Liver (tissue), 9 donors: Measurements from ENCODE around the gene ETF1. TPM values are rescaled to one million over a fixed set of nuclear protein-coding genes. Genes with fewer than 3 reads are reported as not detected.
"Not testable (repeated sequence)": the region's sequence is repeated elsewhere in the genome, so short reads cannot be mapped to it uniquely, and the experiment has no call there.

ENCODE experiments used
- DNase-seq: peaks from one replicate; pipeline ENCODE4 v3.0.0-alpha.2; 2017; ENCODE audit warnings: low spot score
- H3K27ac ChIP-seq, 2 donors: one replicate each; pipeline ENCODE4 v1.7.0; 2013; ENCODE audit warnings: inconsistent platforms in 2 of 2, low read length in 2 of 2, control low read depth in 1 of 2, low read depth in 1 of 2, mild to moderate bottlenecking in 1 of 2
- H3K27me3 ChIP-seq, 4 donors: one replicate each; pipeline versions ENCODE4 v1.6.1 to v1.7.0; 2013; ENCODE audit warnings: low read length in 3 of 4, inconsistent platforms in 1 of 4, mild to moderate bottlenecking in 1 of 4, moderate library complexity in 1 of 4; ENCODE audit not compliant: control insufficient read depth in 4 of 4, insufficient read depth in 4 of 4
- H3K36me3 ChIP-seq, 4 donors: one replicate each; pipeline versions ENCODE4 v1.6.1 to v1.7.0; 2013; ENCODE audit warnings: low read length in 3 of 4, mild to moderate bottlenecking in 3 of 4, low read depth in 1 of 4, moderate library complexity in 1 of 4; ENCODE audit not compliant: control insufficient read depth in 4 of 4, insufficient read depth in 3 of 4
- H3K4me1 ChIP-seq, 4 donors: one replicate each; pipeline versions ENCODE4 v1.6.1 to v1.7.0; 2013; ENCODE audit warnings: low read length in 3 of 4, mild to moderate bottlenecking in 3 of 4, moderate library complexity in 1 of 4; ENCODE audit not compliant: control insufficient read depth in 4 of 4, insufficient read depth in 4 of 4
- H3K4me3 ChIP-seq, 3 donors: one replicate each; pipeline versions ENCODE4 v1.6.1 to v1.7.0; 2013; ENCODE audit warnings: low read length in 3 of 3, control low read depth in 1 of 3, low read depth in 1 of 3, mild to moderate bottlenecking in 1 of 3
- H3K9ac ChIP-seq, 2 donors: one replicate each; pipeline ENCODE4 v1.7.0; 2013; ENCODE audit warnings: low read length in 2 of 2, mild to moderate bottlenecking in 2 of 2, moderate library complexity in 2 of 2, control low read depth in 1 of 2, low read depth in 1 of 2
- H3K9me3 ChIP-seq, 4 donors: one replicate each; pipeline versions ENCODE4 v1.6.1 to v1.7.0; 2013; ENCODE audit warnings: low read length in 3 of 4; ENCODE audit not compliant: control insufficient read depth in 4 of 4
- EGR1 ChIP-seq, 2 donors: IDR thresholded peaks; 2 replicates each; pipeline ENCODE4 v1.6.1; 2016 to 2018; ENCODE audit warnings: antibody characterized with exemption in 2 of 2, low read depth in 2 of 2
- FOXA1 ChIP-seq: IDR thresholded peaks from 2 replicates; pipeline ENCODE4 v1.6.1; 2016; ENCODE audit warnings: antibody characterized with exemption
- GABPA ChIP-seq, 2 donors: IDR thresholded peaks in 1 of 2; conservative IDR thresholded peaks in 1 of 2; 2 replicates each; pipeline ENCODE4 v1.6.1; 2016; ENCODE audit warnings: antibody characterized with exemption in 2 of 2, mild to moderate bottlenecking in 1 of 2, moderate library complexity in 1 of 2
- HNF4A ChIP-seq, 2 donors: conservative IDR thresholded peaks; 2 replicates each; pipeline ENCODE4 v1.6.1; 2016; ENCODE audit warnings: antibody characterized with exemption in 2 of 2, mild to moderate bottlenecking in 2 of 2
- HNF4G ChIP-seq: IDR thresholded peaks from 2 replicates; pipeline ENCODE4 v1.6.1; 2016; ENCODE audit warnings: antibody characterized with exemption
- JUND ChIP-seq, 2 donors: IDR thresholded peaks; 2 replicates each; pipeline ENCODE4 v1.6.1; 2016; ENCODE audit warnings: antibody characterized with exemption in 2 of 2
- SP1 ChIP-seq: IDR thresholded peaks from 2 replicates; pipeline ENCODE4 v1.6.1; 2018; ENCODE audit warnings: antibody characterized with exemption, mild to moderate bottlenecking
- TAF1 ChIP-seq: conservative IDR thresholded peaks from 2 replicates; pipeline ENCODE4 v1.6.1; 2016; ENCODE audit warnings: antibody characterized with exemption, mild to moderate bottlenecking
- YY1 ChIP-seq: IDR thresholded peaks from 2 replicates; pipeline ENCODE4 v1.6.1; 2016; ENCODE audit warnings: antibody characterized with exemption, mild to moderate bottlenecking
- ZBTB33 ChIP-seq: IDR thresholded peaks from 2 replicates; pipeline ENCODE4 v1.6.1; 2016; ENCODE audit warnings: antibody characterized with exemption
- WGBS: extraction: QIAGEN DNeasy Blood & Tissue Kit; methylation state at CpG from one replicate; pipeline ENCODE4 v1.1.7; 2013; 5-methylcytosine and 5-hydroxymethylcytosine counted together
- polyA plus RNA-seq, 2 donors: library from polyadenylated mRNA; stranded (reverse) in 1 of 2; unstranded in 1 of 2; fragments of 200-250 nt in 1 of 2; fragments of >200 nt in 1 of 2; fragmentation: Nextera tagmentation in 1 of 2; extraction: Ambion mirVana in 1 of 2; gene quantifications; one replicate each; pipeline versions ENCODE4 v1.2.1 to v1.2.3, GENCODE V29; 2013 to 2015
- total RNA-seq, 2 donors: library from RNA; depleted of rRNA; stranded (reverse); fragments of >200 nt; gene quantifications; one replicate each; pipeline ENCODE4 v1.2.3, GENCODE V29; 2014
- TF ChIP-seq, protein P1 (sequence below): IDR thresholded peaks from 2 replicates; pipeline ENCODE4 v1.6.1; 2016; ENCODE audit warnings: antibody characterized with exemption
- TF ChIP-seq, protein P2 (sequence below): IDR thresholded peaks from 2 replicates; pipeline ENCODE4 v1.6.1; 2016; ENCODE audit warnings: antibody characterized with exemption, mild to moderate bottlenecking
- donor health status: healthy.
- donor health status: healthy.
- donor health status: healthy.
- donor health status: healthy.
- donor health status: healthy.

ETF1 gene
- total and polyA plus RNA-seq, 4 donors: 21.7 to 39.7 (median 31.1) TPM

DNA sequence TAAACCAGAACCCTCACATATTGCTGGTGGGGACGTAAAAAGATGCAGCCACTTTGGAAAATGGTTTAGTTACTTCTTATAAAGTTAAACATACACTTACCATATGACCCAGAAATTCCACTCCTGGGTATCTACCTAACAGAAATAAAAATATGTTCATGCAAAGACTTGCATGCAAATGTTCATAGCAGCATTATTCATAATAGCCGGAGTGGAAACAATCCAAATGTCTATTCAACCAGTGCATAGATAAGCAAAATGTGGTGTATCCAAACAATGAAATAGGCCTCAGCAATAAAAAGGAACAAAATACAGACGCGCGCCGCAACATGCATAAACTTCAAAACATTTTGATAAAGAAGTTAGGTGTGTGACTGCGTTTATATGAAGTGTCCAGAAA lies 66.1 kb downstream of the ETF1 start:
- no peak overlapping the region for H3K27ac ChIP-seq
- WGBS: 90% methylated on average over 7 of the region's 7 CpGs
- H3K9ac ChIP-seq: no peak overlapping the region
- no peaks in the 10 kb centered on the region for H3K27me3 ChIP-seq
- H3K9me3 ChIP-seq: no peaks in the 10 kb centered on the region
- H3K4me3 ChIP-seq: no peak overlapping the region
- DNase-seq: no peak
- TF ChIP-seq GABPA (IDR thresholded peaks at IDR 0.05 in 1 of 2, conservative IDR thresholded peaks at IDR 0.05 in 1 of 2) (no peak), YY1 (no peak), ZBTB33 (no peak), HNF4A (conservative IDR thresholded peaks at IDR 0.05) (no peak), SP1 (no peak), JUND (IDR thresholded peaks at IDR 0.05) (no peak), TAF1 (no peak), FOXA1 (no peak), HNF4G (no peak)
- TF ChIP-seq, protein P1, sequence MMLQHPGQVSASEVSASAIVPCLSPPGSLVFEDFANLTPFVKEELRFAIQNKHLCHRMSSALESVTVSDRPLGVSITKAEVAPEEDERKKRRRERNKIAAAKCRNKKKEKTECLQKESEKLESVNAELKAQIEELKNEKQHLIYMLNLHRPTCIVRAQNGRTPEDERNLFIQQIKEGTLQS: no peak
- TF ChIP-seq, protein P2, sequence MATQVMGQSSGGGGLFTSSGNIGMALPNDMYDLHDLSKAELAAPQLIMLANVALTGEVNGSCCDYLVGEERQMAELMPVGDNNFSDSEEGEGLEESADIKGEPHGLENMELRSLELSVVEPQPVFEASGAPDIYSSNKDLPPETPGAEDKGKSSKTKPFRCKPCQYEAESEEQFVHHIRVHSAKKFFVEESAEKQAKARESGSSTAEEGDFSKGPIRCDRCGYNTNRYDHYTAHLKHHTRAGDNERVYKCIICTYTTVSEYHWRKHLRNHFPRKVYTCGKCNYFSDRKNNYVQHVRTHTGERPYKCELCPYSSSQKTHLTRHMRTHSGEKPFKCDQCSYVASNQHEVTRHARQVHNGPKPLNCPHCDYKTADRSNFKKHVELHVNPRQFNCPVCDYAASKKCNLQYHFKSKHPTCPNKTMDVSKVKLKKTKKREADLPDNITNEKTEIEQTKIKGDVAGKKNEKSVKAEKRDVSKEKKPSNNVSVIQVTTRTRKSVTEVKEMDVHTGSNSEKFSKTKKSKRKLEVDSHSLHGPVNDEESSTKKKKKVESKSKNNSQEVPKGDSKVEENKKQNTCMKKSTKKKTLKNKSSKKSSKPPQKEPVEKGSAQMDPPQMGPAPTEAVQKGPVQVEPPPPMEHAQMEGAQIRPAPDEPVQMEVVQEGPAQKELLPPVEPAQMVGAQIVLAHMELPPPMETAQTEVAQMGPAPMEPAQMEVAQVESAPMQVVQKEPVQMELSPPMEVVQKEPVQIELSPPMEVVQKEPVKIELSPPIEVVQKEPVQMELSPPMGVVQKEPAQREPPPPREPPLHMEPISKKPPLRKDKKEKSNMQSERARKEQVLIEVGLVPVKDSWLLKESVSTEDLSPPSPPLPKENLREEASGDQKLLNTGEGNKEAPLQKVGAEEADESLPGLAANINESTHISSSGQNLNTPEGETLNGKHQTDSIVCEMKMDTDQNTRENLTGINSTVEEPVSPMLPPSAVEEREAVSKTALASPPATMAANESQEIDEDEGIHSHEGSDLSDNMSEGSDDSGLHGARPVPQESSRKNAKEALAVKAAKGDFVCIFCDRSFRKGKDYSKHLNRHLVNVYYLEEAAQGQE: no peak
- H3K36me3 ChIP-seq: no peaks in the 10 kb centered on the region
- peaks cover 0 to 2% (median 0%) of the 10 kb centered on the region in 4 donors for H3K4me1 ChIP-seq

DNA sequence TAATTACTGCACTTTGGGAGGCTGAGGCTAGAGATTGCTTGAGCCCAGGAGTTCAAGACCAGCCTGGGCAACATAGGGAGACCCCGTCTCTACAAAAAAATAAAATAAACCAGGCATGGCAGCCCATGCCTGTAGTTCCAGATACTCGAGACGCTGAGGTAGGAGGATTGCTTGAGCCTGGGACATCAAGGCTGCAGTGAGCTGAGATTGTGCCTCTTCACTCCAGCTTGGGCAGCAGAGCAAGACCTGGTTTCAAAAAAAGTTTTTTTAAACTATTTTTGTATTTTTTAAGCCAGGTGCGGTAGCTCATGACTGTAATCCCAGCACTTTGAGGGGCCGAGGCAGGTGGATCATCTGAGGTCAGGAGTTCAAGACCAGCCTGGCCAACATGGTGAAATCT lies 69.9 kb downstream of the ETF1 start:
- not testable (repeated sequence) for H3K27ac ChIP-seq, H3K9ac ChIP-seq, H3K4me1 ChIP-seq, H3K9me3 ChIP-seq, DNase-seq, H3K27me3 ChIP-seq, H3K36me3 ChIP-seq, H3K4me3 ChIP-seq
- WGBS: 96% methylated on average over 5 of the region's 5 CpGs

GRCh38 chr5:138472353-138472752 lies 70.7 kb downstream of the ETF1 start:
- Histone ChIP-seq H3K4me3 (no peak overlapping the region), H3K36me3 (peaks cover 2 to 10% (median 7%) of the 10 kb centered on the region in 4 donors), H3K27me3 (no peaks in the 10 kb centered on the region), H3K9ac (no peak overlapping the region), H3K27ac (no peak overlapping the region), H3K4me1 (peaks cover 0 to 13% (median 5%) of the 10 kb centered on the region in 4 donors), H3K9me3 (no peaks in the 10 kb centered on the region)
- no peak for TF ChIP-seq HNF4G
- TF ChIP-seq, protein P1: no peak
- TF ChIP-seq, protein P2: no peak
- no peak for TF ChIP-seq EGR1 (IDR thresholded peaks at IDR 0.05; ENCODE audit: low read depth in 2 of 2)
- TF ChIP-seq FOXA1: no peak
- TF ChIP-seq HNF4A (conservative IDR thresholded peaks at IDR 0.05): no peak
- no peak for TF ChIP-seq JUND (IDR thresholded peaks at IDR 0.05)
- no peak for TF ChIP-seq ZBTB33
- no peak for TF ChIP-seq SP1
- no peak for TF ChIP-seq TAF1
- no peak for DNase-seq
- WGBS: 41% methylated on average over 6 of the region's 6 CpGs
